ENCODE measurements around the gene ZNF385C. TPM values are rescaled to one million over a fixed set of nuclear protein-coding genes. Genes with fewer than 3 reads are reported as not detected.

ZNF385C gene
- total RNA-seq, 4 donors from 2014 or later, result not detected

DNA sequence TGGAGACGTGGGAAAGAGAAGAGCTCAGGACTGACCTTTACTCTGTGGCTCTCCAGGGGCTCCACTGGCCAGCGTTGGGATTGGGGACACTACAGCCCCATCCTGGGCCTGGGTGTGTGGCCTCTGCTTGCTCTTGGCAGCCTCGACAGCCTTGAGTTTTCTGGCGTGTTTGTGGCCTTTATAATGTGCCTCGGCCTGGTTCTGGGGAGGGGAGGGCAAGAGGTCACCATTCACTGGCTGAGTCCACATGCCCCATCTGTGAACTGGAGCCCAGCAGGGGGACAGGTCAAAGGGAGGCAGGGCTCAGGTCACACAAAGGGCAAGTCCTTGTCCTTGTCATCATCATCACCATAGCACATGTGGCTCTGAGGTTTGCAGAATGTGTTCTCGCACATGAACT, 66.7 kb downstream of the ZNF385C start:
- Histone ChIP-seq H3K36me3 (no peaks in the 10 kb centered on the region), H3K4me1 (no peaks in the 10 kb centered on the region), H3K27me3 (peaks cover 66% of the 10 kb centered on the region), H3K9me3 (no peaks in the 10 kb centered on the region), H3K4me3 (no peak overlapping the region), H3K27ac (no peak overlapping the region)
- ATAC-seq, result no peak
- TF ChIP-seq, protein P1, sequence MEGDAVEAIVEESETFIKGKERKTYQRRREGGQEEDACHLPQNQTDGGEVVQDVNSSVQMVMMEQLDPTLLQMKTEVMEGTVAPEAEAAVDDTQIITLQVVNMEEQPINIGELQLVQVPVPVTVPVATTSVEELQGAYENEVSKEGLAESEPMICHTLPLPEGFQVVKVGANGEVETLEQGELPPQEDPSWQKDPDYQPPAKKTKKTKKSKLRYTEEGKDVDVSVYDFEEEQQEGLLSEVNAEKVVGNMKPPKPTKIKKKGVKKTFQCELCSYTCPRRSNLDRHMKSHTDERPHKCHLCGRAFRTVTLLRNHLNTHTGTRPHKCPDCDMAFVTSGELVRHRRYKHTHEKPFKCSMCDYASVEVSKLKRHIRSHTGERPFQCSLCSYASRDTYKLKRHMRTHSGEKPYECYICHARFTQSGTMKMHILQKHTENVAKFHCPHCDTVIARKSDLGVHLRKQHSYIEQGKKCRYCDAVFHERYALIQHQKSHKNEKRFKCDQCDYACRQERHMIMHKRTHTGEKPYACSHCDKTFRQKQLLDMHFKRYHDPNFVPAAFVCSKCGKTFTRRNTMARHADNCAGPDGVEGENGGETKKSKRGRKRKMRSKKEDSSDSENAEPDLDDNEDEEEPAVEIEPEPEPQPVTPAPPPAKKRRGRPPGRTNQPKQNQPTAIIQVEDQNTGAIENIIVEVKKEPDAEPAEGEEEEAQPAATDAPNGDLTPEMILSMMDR (IDR thresholded peaks at IDR 0.05), result no peak
- TF ChIP-seq POLR2AphosphoS5 (IDR thresholded peaks at IDR 0.05) (no peak), EP300 (IDR thresholded peaks at IDR 0.05) (no peak), POLR2A (IDR thresholded peaks at IDR 0.05) (no peak)
- WGBS, 2 donors (ENCODE audit: low coverage in 1 of 2), result 40 to 58% methylated on average over 3 to 5 of the region's 6 CpGs

DNA sequence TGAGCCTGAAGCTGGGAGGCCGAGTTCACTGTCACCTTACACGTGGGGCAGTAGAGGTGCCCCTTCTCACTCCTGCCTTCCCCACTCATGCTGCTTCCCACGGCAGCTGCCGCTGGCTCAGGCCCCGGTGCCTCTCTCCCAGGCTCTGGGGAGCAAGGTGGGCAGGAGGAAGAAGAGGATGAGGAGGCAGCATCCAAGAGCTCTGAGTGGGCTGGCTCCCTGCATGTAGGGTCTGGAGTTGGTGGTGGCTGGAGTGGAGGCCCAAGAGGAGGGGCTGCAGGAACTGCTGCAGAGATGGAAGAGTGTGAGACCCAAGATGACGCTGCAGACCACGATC, 69.5 kb downstream of the ZNF385C start:
- Histone ChIP-seq H3K9me3 (no peaks in the 10 kb centered on the region), H3K36me3 (peaks cover 0 to 8% of the 10 kb centered on the region in 2 donors), H3K4me1 (peaks cover 0 to 18% (median 11%) of the 10 kb centered on the region in 3 donors), H3K27ac (no peak overlapping the region), H3K27me3 (peaks cover 52% of the 10 kb centered on the region), H3K4me3 (no peak overlapping the region)
- TF ChIP-seq POLR2AphosphoS5 (IDR thresholded peaks at IDR 0.05) (no peak), POLR2A (IDR thresholded peaks at IDR 0.05) (no peak), EP300 (IDR thresholded peaks at IDR 0.05) (no peak)
- TF ChIP-seq, protein P1 (IDR thresholded peaks at IDR 0.05), result no peak
- ATAC-seq, result no peak
- 63% methylated on average over 2 of the region's 7 CpGs; no CpG with 5 or more reads in 1 of the 2 donors for WGBS, 2 donors (ENCODE audit: low coverage in 1 of 2)

DNA sequence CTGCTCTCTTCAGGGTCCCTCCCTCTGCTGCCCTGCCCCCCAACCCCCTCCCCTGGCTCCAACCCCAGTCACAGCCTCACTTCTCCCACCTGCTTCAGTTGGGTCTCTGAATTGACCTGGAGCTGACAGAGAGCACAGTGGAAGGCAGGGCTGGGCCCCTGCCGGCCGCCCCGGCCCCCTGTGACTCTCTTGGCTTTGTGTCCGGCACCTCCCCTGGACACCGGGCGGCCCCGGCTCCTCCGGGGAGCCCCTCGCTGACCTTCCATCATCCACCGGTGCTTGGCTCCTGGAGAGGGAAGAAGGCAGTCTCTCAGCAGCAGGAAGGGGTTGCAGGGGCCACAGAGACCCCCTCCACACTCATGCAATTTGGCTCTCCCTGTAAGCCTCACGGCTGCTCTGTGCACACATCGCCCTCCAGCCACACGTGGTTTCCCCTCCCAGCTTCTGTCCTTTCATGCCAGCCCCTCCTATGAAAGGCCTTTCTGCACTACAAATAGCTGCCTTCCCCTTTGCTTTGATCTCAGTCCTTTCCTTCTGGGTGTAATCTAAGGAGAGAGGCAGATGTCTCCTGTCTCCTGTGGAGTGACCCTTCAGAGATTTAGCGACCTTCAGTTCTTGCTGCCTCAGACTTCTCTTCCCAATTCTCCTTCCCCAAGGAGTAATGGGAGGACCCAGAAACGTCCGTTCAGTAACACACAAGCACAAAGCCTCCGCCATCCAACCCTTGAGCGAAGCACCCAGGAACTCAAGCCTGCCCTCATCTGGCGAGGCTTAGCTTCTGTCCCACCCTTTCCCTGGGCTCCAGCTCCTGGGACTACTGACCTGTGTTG, 70.1 kb downstream of the ZNF385C start:
- no peak for ATAC-seq
- Histone ChIP-seq H3K9me3 (no peaks in the 10 kb centered on the region), H3K4me3 (no peak overlapping the region), H3K27ac (no peak overlapping the region), H3K36me3 (peaks cover 0 to 14% of the 10 kb centered on the region in 2 donors), H3K4me1 (peaks cover 0 to 18% (median 11%) of the 10 kb centered on the region in 3 donors), H3K27me3 (peaks cover 47% of the 10 kb centered on the region)
- TF ChIP-seq, protein P1 (IDR thresholded peaks at IDR 0.05), result no peak
- TF ChIP-seq EP300 (IDR thresholded peaks at IDR 0.05), result no peak
- no peak for TF ChIP-seq POLR2A (IDR thresholded peaks at IDR 0.05)
- TF ChIP-seq POLR2AphosphoS5 (IDR thresholded peaks at IDR 0.05), result no peak
- 28 to 46% methylated on average over 3 to 8 of the region's 19 CpGs for WGBS, 2 donors (ENCODE audit: low coverage in 1 of 2)

DNA sequence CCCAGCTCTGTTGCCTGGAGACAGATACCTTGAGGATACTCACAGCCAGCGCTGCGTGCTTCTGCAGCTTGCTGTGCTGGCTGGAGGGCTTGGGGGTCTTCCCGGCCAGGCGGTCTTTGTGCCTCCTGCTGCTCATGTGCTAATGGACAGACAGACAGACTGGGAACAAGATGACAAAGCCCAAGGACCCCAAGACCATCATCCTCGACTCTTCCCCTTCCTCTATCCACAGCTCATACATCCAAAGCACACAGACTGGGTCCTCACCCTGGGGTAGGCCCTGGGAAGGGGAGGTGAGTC, 70.7 kb downstream of the ZNF385C start:
- no CpG with 5 or more reads among the region's 5 CpGs for WGBS, 2 donors (ENCODE audit: low coverage in 1 of 2)
- H3K9me3 ChIP-seq, result no peaks in the 10 kb centered on the region
- no peak overlapping the region for H3K4me3 ChIP-seq
- TF ChIP-seq POLR2A (IDR thresholded peaks at IDR 0.05) (no peak), EP300 (IDR thresholded peaks at IDR 0.05) (no peak), POLR2AphosphoS5 (IDR thresholded peaks at IDR 0.05) (no peak)
- TF ChIP-seq, protein P1 (IDR thresholded peaks at IDR 0.05), result no peak
- ATAC-seq, result no peak
- no peak overlapping the region for H3K27ac ChIP-seq
- H3K27me3 ChIP-seq, result peaks cover 40% of the 10 kb centered on the region
- H3K36me3 ChIP-seq, result peaks cover 0 to 21% of the 10 kb centered on the region in 2 donors
- peaks cover 0 to 18% (median 11%) of the 10 kb centered on the region in 3 donors for H3K4me1 ChIP-seq
